D721Med (cell line): ENCODE measurements around the gene CYP11A1.

Source experiments
- DNase-seq: peaks from one replicate; pipeline ENCODE4 v3.0.0; 2011; ENCODE audit warnings: low spot score; ENCODE audit not compliant: insufficient read length
- FAIRE-seq: peaks from 2 replicates; lab custom pipeline; 2011; peaks lifted over from hg19 to GRCh38; lab: Jason Lieb, UNC
- TF ChIP-seq, protein P1 (sequence below): IDR thresholded peaks from 2 replicates; pipeline ENCODE4 v1.5.1; 2012; ENCODE audit warnings: mild to moderate bottlenecking, control low read depth; ENCODE audit not compliant: insufficient read depth; ENCODE audit errors: missing control alignments

The CYP11A1 gene

DNA sequence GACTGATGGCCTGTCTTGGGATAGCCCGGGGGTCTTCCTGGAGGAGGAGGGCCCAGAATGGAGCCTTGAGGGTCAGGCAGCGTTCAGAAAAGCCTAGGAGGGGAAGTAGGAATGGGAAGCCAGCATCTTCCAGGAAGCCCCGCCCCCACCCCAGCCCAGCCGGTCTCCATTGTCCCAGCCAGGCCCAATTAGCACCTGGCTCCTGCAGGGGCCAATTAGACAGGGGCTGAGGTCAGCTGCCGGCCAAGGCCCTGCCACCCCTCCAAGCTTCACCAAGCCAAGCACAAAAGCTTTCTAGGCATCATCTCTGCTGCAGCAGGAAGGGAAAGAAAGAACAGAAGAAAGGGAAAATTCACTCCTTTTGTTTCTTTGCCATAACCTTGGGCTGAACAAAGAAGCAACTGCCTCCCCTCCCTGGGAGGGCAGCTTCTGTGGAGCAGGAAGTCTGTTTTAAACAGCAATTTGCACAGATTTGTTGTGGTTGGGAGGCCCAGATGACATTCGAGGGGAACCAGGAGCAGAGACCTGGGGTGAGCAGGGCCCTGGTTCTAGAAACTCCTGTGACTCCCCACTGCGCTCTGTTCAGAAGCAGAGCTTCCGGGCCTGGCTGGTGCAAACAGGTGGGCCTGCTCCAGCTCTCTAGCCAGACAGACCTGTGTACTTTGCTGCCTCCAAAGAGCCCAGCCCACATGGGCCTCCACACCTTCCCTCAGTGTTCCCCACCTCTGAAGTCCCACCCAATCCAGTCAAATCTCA is 47.7 kb downstream of the CYP11A1 start:
- FAIRE-seq (no peak), DNase-seq (no peak)
- TF ChIP-seq, protein P1, sequence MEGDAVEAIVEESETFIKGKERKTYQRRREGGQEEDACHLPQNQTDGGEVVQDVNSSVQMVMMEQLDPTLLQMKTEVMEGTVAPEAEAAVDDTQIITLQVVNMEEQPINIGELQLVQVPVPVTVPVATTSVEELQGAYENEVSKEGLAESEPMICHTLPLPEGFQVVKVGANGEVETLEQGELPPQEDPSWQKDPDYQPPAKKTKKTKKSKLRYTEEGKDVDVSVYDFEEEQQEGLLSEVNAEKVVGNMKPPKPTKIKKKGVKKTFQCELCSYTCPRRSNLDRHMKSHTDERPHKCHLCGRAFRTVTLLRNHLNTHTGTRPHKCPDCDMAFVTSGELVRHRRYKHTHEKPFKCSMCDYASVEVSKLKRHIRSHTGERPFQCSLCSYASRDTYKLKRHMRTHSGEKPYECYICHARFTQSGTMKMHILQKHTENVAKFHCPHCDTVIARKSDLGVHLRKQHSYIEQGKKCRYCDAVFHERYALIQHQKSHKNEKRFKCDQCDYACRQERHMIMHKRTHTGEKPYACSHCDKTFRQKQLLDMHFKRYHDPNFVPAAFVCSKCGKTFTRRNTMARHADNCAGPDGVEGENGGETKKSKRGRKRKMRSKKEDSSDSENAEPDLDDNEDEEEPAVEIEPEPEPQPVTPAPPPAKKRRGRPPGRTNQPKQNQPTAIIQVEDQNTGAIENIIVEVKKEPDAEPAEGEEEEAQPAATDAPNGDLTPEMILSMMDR, result no peak

DNA sequence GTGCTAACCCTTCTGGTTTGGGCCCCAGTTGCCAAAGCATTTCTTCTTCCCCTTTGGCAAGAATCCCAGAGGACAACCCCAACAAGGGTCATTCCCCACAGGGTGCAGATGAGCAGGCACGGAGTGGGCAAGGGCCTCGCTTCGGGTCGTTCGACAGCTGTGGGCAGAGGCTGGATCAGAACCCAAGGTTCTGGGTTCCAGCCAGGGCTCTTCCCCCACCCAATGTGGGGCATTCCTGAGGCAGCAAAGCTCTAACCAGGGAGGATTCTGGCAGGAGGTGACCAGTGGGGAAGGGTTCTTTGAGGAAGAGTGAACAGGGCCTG is 48.3 kb downstream of the CYP11A1 start:
- FAIRE-seq, result no peak
- no peak for DNase-seq
- TF ChIP-seq, protein P1, result no peak

DNA sequence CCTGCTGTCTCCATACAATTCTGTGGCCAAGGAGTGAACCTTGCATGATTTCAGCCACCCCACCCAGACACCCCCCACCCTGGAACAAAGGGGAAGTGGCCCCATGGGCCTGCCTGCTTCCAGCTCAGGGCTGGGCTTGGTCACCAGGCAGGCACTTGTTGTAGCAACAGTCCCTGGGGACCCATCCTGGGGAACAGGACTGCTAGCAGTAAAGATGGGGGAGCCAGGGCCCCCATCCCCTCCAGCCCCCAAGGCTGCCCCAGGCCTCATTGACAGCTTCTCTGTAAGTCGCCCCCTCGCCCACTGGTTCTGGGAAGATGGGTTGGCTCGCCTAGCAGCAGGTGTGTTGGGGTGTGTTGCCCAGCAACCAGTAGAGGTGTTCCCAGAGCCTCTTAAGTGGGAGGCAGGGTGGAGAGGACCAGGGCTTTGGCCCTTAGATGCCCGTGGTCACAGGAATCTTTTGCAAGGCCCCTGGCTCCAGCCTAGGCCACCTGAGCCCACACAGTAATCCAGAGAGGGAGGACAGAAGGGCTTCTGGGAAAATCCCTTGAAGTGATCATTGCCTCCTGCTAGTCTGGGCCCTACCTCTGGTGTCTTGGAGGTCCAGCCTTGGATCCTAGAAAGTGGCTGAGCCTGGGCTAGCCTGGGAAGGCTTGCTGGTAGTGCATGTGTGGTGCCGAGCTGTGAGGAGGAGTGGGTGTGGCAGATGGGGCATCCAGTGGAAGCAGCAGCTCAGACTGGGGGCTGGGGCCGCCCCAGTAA is 48.9 kb downstream of the CYP11A1 start:
- DNase-seq (no peak), FAIRE-seq (no peak)
- TF ChIP-seq, protein P1, result no peak

DNA sequence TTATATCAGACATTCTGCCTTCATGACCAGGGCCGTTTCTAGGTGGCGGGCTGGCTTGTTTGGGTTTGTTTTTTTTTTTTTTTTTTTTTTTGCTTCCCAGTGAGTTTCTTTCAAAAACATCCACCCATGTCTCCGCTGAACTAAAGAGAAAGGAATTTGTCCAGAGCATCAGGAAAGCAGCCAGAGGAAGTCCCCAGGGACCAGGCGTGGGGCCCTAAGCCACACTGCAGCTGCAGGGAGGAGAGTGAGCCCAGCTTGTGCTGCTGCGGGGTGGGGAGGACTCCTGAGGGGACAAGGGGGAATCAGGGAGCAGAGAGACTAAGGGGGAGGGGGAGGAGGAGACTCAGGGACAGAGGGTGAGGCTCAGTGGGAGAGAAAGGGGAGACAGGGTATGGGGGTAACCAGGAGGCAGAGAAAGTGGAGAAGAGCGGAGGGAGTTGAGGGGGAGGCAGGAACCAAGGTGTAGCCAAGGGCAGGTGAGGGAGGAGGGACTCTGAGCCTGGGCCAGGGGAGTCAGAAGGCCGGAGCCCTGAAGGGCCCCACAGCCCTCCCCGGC is 49.5 kb downstream of the CYP11A1 start:
- DNase-seq (no peak), FAIRE-seq (no peak)
- TF ChIP-seq, protein P1, result no peak

DNA sequence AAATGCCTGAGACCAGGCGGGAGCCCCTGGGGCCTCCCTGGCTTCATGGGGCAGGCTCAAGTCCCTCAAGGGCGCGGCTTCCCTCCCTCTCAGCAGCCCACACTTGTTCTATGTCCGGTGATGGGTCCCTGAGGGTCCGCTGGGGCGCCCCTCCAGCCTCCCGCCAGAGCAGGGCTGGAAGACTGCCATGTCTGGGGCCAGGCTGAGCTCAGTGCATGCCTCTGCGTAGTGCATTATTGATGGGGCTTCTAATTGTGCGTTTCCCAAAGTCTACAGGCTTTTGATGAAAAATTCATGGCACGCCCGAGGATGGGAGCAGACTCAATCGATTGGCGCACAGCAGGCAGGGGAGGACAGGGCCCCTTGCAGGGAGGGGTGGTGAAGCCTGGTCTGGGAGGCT is 51.3 kb downstream of the CYP11A1 start:
- TF ChIP-seq, protein P1, result no peak
- FAIRE-seq (no peak), DNase-seq (no peak)

DNA sequence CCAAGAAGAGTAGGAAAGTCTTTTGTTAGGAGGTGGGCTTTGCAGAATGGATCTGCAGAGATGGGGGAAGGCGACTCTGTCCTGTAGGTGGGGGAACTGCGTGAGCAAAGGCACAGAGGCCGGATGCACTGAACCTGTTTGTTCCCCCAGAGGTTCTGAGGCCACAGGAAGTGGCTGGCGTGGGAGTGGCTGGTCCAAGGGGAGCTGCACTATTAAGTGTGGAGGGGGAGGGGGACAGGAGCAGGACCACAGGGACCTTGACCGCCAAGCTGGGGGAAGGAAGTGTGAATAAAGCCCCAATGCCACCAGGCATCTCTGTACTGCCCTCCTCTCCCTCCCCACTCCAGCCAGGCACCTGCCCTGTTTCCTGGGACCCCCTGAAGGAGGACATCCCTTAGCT is 51.8 kb downstream of the CYP11A1 start:
- FAIRE-seq (no peak), DNase-seq (no peak)
- TF ChIP-seq, protein P1, result no peak

DNA sequence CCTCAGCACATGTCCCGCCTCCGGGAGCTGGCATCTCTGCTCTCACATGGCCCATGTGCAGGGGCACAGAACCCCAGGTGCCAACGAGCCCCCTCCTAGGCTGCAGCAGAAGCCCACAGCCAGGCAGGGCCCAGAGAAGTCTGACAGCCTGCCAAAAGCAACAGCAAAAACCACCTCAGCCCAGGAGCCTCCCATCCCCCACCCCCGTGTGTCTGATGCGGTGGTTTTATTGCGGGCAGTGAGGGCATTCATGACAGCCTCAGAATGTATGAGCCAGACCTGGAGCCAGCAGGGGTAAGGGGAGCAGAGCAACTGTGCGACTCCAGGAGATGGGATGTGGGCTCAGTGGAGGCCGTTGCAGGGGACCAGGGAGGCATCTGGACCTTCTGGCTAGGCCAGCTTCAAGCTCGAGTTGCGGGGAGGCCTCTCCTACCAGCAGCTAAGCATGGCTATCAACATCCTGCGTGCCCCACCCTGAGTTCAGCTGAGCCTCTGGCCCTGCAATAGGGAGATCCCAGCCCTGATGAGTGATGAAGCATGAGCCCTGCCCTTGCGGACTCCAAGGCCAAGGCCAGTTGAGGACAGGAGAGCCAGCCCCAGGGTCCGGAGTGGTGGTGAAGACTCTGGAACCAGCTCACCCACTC is 52.5 kb downstream of the CYP11A1 start:
- no peak for FAIRE-seq
- no peak for DNase-seq
- TF ChIP-seq, protein P1, result no peak
